HTR-8/SVneo (cell line): ENCODE data around the gene ZNF768.

Experiments used
- DNase-seq: peaks from one replicate; pipeline ENCODE4 v3.0.0; 2011; ENCODE audit warnings: low spot score, mixed read lengths; ENCODE audit not compliant: insufficient read length
- FAIRE-seq: peaks from 2 replicates; lab custom pipeline; 2011; peaks lifted over from hg19 to GRCh38; lab: Jason Lieb, UNC

ZNF768 gene

GRCh38 chr16:30519120-30520049 is 7.0 kb downstream of the ZNF768 start:
- DNase-seq (no peak), FAIRE-seq (no peak)

DNA sequence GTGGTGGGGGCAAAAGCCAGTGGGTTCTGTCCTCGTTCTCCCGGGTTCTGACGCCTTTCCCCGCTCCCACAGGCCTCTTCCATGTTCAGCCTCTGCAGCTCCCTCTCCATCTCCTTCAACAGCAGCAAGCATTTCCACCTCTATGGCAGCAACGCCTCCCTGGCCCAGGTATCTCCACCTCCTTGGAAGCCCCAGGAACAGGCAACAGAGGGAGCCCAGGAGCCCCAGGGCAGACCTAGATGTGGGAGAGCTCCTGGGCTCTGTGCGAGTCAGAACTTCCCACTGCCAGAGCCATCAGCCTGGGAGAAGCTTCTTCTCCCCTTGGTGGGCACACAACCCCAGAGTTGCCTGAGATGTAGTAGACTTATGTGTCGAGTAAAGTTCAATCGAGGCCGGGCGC is 7.8 kb downstream of the ZNF768 start:
- no peak for FAIRE-seq
- no peak for DNase-seq

GRCh38 chr16:30515275-30515674 is 11.1 kb downstream of the ZNF768 start:
- FAIRE-seq (no peak), DNase-seq (no peak)

DNA sequence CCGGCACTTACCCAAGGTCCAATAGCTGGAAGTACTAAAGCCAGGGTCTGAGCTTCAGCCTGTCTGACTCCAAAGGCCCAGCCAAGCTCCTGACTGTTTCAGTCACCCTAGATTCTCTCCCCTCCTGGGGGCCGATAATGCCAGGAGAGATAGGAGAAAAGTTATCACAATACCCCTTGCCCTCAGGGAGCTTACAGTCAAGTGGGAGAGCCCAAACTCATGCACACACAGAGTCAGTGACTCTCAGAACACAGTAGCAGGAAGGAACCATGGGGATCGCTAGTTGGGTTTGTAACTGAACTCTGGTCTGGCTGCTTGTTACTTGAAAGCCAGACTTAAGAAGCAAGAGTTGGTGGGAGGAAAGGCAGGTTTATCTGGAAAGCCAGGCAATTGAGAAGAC is 14.9 kb downstream of the ZNF768 start:
- DNase-seq (no peak), FAIRE-seq (no peak)

GRCh38 chr16:30510376-30510938 is 15.9 kb downstream of the ZNF768 start:
- DNase-seq (no peak), FAIRE-seq (no peak)

DNA sequence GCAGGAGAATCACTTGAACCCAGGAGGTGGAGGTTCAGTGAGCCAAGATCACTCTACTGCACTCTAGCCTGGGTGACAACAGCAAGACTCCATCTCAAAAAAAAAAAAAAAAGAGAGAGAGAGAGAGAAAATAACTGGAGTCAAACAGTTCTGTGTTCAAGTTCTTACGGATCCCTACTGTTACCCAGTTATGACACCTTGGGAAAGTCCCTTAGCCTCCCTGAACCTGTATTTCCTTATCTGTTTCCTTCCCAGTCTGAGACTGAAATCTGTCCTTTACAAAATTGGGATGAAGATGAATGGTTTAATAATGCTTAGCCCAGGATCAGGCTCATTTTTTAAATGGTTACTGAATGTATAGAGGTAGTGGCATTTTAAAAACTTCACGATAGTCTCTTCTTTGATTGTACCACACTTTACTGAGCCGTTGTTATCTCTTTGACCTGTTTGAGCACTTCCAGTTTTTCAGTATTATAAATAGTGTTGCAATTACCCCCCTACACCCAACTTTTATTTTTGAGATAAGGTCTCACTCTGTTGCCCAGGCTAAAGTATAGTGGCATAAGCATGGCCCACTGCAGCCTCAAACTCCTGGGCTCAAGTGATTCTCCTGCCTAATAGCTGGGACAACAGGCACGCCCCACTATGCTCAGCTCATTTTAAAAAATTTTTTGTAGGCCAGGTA is 17.1 kb downstream of the ZNF768 start:
- FAIRE-seq, result no peak
- no peak for DNase-seq

DNA sequence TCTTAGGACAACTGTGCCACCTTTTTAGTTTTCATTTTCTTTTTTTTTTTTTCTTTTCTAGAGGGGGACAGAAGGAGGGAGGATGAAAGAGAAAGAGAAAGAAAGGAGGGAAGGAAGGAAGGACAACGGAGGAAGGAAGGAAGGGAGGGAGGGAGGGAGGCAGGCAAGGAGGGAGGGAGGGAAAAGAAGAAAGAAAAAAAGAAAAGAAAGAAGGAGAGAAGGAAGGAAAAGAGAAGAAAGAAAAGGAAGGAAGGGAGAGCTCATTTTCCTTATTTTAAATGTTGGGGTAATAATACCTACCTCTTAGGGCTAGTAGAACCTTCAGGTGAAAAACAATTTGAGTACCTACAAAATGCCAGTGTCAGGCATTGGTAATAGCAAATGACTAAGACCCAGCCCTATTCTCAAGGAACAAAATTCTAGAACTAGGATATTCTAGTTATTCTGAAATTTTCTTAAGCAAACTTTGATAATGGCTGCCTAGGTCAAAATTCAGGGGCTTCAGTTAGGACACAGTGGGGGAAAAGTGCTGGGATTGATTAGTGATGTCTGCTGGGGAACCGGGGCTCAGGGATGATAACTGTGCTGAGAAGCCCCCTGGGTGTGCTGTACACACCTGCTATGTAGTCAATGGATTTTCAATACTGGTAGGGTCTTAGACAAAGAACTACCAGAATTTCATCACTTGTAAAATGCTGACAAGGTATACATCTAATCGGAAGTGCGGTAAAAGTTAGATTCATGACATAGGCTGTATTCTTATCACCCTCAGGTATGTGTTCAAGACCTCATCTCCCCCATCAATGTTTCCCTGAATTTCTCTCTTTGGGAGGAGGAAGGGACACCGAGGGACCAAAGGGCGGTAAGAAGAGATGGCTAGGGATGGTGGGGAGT is 22.7 kb downstream of the ZNF768 start:
- FAIRE-seq, result no peak

DNA sequence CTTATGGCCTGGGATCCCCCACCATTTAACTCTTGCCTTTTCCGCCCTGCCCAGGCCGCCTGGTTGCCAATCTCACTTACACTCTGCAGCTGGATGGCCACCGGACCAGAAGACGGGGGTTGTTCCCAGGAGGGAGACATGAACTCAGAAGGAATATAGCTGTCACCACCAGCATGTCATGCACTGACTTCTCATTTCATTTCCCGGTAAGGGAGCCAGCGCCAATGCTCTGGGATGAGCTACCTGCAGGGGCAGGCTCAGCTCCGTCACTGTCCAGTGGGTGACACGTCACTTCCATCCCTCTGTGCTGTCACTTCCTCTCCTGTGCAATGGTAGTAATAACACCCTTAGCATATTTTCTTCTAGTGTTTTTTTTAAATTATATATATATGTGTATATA is 27.1 kb downstream of the ZNF768 start:
- DNase-seq (no peak), FAIRE-seq (no peak)

More for the DNA sequence above, 22.7 kb downstream of the ZNF768 start:
- DNase-seq, result no peak

DNA sequence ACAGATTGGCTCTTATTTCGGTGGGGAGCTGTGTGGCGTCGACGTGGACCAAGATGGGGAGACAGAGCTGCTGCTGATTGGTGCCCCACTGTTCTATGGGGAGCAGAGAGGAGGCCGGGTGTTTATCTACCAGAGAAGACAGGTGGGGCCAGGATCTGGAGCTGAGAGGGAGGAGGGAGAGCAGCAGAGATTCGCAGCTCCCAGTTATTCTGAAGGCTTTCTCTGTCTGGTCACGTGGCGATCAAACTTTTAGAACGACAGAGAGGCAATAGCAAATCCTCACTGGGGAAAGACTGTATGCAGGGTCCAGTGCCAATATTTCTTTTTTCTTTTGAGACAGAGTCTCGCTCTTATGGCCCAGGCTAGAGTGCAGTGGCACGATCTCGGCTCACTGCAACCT is 31.7 kb downstream of the ZNF768 start:
- no peak for DNase-seq
- no peak for FAIRE-seq

DNA sequence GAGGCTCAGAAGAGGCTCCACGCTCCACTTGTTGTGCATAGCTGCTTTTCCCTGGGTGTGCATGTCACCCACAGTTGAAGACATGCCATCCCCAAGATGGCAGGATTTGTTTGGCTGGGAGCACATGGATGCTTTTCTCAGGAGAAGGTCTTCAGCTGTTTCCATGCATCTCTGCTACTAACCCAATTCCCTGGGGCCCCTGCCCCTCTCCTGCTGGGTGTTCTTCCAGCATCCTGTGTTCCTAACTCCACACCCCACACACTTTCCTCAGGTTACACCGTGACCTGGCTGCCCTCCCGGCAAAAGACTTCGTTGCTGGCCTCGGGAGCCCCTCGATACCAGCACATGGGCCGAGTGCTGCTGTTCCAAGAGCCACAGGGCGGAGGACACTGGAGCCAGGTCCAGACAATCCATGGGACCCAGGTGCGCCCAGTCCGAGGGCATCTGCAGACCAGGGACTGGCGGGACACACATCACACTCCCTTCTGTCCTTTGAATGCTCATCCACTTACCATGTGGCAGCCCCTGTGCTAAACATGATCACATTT is 32.4 kb downstream of the ZNF768 start:
- DNase-seq, result no peak
- FAIRE-seq, result no peak

DNA sequence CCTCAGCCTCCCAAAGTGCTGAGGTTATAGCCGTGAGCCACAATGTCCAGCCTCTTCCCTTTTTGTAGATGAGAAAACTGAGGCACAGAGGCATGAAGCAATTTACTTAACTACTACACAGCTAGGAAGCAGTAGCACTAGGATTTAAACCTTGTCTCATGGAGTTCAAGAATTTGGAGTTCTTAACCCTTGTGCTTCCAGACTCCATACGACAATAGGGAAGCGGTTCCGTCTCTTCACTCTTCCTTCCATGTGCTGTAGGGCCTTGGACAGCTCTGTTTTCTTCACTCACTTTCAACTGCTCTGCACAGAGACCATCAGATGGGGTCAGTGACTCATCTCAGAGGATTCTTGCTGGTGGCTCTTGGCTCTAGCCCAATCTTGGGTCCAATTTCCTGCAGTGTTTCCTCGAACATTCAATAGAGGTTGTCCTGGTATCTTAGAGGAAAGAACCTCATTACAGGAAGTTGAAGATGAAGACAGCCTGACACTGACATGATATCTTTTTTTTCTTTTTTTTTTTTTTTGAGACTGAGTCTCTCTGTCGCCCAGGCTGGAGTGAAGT is 34.5 kb downstream of the ZNF768 start:
- no peak for FAIRE-seq
- peak; percentile 91 for DNase-seq

GRCh38 chr16:30491229-30491628 is 35.1 kb downstream of the ZNF768 start:
- DNase-seq, result no peak
- FAIRE-seq, result no peak

GRCh38 chr16:30490210-30490609 is 36.2 kb downstream of the ZNF768 start:
- FAIRE-seq (no peak), DNase-seq (no peak)

DNA sequence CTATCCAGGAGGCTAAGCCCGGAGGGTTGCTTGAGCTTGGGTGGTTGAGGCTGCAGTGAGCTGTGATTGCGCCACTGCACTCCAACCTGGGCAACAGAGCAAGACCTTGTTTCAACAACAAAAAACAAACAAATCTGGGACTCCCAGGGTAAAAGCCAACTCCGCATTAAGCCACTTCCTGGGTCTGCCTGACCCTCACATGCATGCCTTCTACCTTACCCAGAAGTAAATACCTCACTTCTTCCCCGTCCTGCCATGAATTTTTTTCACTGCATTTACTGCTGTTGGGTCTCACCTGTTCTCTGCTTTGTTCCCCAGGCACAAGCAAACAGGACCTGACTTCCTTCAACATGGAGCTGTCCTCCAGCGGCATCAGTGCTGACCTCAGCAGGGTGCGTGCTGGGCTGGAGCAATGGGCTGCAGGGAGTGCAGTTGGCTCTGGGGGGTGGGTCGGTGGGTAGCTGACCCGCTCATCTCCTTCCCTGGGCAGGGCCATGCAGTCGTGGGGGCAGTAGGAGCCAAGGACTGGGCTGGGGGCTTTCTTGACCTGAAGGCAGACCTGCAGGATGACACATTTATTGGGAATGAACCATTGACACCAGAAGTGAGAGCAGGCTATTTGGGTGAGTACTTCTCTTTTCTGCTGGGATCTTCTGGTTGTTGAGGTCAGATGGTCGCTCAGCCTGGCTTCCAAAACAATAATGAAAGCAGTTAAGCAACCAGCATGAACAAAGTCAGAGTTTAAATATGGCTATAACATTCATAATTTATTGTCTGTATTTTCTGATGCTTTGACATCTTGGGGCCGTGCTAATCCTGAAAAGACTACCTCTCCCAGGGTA is 37.4 kb downstream of the ZNF768 start:
- DNase-seq (no peak), FAIRE-seq (no peak)

DNA sequence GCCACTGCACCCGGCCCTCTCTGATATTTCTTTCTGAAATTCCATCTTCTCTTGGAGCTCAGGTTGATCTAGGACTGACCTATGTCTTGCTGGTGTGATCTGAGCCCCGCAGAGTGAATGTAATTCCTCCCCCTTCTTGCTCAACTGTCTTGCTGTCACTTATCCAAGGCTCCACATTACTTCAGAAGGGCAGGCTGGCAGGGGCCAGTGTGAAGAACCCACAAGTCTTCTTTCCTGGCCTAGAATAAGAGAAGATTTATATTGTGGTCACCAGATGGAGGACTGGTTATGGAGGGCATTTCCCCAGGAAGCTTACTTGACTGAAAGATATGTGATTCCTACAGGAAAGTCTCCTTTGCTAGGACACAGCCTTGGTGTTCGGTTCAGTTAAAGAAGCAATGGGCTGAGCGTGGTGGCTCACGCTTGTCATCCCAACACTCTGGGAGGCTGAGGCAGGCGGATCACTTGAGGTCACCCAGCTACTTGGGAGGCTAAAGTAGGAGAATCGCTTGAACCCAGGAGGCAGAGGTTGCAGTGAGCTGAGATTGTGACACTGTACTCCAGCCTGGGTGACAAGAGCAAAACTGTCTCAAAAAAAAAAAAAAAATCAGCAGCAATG is 40.4 kb downstream of the ZNF768 start:
- FAIRE-seq, result no peak
- DNase-seq, result no peak

DNA sequence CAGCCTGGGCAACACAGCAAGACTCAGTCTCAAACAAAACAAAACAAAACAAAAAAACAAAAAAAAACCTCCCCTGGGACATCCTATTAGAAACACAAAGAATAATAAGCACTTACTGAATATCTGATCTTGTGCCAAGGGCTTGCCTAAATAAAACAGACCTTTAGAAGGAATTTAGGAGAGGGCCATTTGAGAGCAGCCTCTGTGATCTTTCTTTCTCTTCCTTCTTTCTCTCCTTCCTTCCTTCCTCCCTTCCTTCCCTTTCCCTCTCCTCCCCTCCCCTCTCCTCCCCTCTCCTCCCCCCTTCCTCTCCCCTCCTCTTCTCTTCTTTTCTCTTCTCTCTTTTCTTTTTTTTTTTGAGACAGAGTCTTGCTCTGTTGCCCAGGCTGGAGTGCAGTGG is 41.5 kb downstream of the ZNF768 start:
- FAIRE-seq (no peak), DNase-seq (no peak)

GRCh38 chr16:30482366-30482765 is 44.0 kb downstream of the ZNF768 start:
- DNase-seq, result no peak
- no peak for FAIRE-seq

DNA sequence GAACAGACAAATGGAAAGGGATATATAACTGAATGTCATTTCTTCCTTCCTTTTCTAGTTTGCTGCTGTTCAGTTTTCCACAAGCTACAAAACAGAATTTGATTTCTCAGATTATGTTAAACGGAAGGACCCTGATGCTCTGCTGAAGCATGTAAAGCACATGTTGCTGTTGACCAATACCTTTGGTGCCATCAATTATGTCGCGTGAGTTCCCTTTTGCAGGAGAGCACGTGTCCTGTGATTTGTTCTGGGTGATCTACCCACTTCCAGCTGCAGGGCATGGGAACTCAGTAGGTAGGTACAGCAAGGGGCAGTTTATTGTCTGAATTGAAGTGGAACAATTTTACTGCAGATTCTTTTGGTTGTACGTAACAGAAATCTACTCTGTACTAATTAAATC is 45.0 kb downstream of the ZNF768 start:
- FAIRE-seq (no peak), DNase-seq (no peak)
